Heart left ventricle (tissue), 16 donors: Measurements from ENCODE around the gene TDRD9. TPM values are rescaled to one million over a fixed set of nuclear protein-coding genes. Genes with fewer than 3 reads are reported as not detected.
A peak's percentile ranks its signal among the peaks of the same experiment; 100 is the strongest.

Source experiments
- ATAC-seq, 4 donors: fragments of 200-7000 bp; cut with Tn5 transposase; one replicate each; pipeline ENCODE4 v1.9.1; 2020 to 2022; ENCODE audit warnings: moderate library complexity in 4 of 4, mild to moderate bottlenecking in 3 of 4, moderate number of reproducible peaks in 1 of 4
- DNase-seq, 5 donors: peaks; one replicate each; pipeline ENCODE4 v3.0.0-alpha.2; 2020
- H3K27ac ChIP-seq, 12 donors: fragments of 200-600 bp; sonication (generic) in 4 of 12; one replicate each; pipeline versions ENCODE4 v1.5.0 to v1.8.0; 2016 to 2022; ENCODE audit warnings: mild to moderate bottlenecking in 2 of 12
- H3K27me3 ChIP-seq, 9 donors: fragments of 200-600 bp; sonication (generic) in 2 of 9; one replicate each; pipeline versions ENCODE4 v1.5.1 to v1.8.0; 2016 to 2022; ENCODE audit warnings: mild to moderate bottlenecking in 3 of 9
- H3K36me3 ChIP-seq, 9 donors: fragments of 200-600 bp; sonication (generic) in 2 of 9; one replicate each; pipeline versions ENCODE4 v1.5.0 to v1.8.0; 2018 to 2022; ENCODE audit warnings: mild to moderate bottlenecking in 2 of 9
- H3K4me1 ChIP-seq, 12 donors: fragments of 200-600 bp; sonication (generic) in 4 of 12; one replicate each; pipeline versions ENCODE4 v1.5.0 to v1.8.0; 2016 to 2022; ENCODE audit warnings: mild to moderate bottlenecking in 3 of 12
- H3K4me3 ChIP-seq, 12 donors: fragments of 200-600 bp; sonication (generic) in 4 of 12; one replicate each; pipeline versions ENCODE4 v1.5.0 to v1.8.0; 2017 to 2022; ENCODE audit warnings: mild to moderate bottlenecking in 9 of 12, moderate library complexity in 4 of 12
- H3K9me3 ChIP-seq, 12 donors: fragments of 200-600 bp; sonication (generic) in 4 of 12; one replicate each; pipeline versions ENCODE4 v1.5.0 to v1.8.0; 2016 to 2022; ENCODE audit warnings: mild to moderate bottlenecking in 1 of 12
- CTCF ChIP-seq, 12 donors: fragments of 200-600 bp; sonication (generic) in 4 of 12; IDR thresholded peaks; one replicate each; pipeline versions ENCODE4 v1.5.0 to v1.8.0; 2018 to 2022; ENCODE audit warnings: antibody characterized with exemption in 12 of 12, mild to moderate bottlenecking in 5 of 12
- POLR2A ChIP-seq, 2 donors: fragments of 450-650 bp; IDR thresholded peaks; one replicate each; pipeline ENCODE4 v1.6.1; 2017; ENCODE audit warnings: antibody characterized with exemption in 2 of 2, mild to moderate bottlenecking in 2 of 2, moderate library complexity in 2 of 2
- WGBS, 4 donors: extraction: QIAGEN DNeasy Blood & Tissue Kit in 2 of 4; methylation state at CpG; one replicate each; pipeline versions ENCODE4 v1.1.5 to v1.1.7; 2013 to 2018; 5-methylcytosine and 5-hydroxymethylcytosine counted together
- intact Hi-C, 10 donors: fragments of 100-400 bp; cut with DNase I; formaldehyde crosslinking; loops; one replicate each; pipeline versions ENCODE4 v1.11.1 to v1.14.2; 2022
- polyA plus RNA-seq, 2 donors: library from polyadenylated mRNA; stranded (reverse); fragments of 200-250 nt; gene quantifications; one replicate each; pipeline ENCODE4 v1.2.3, GENCODE V29; 2013
- total RNA-seq, 9 donors: library from RNA; depleted of rRNA in 2 of 9; stranded (reverse); fragments of >200 nt in 2 of 9; fragmentation: NEBNext Ultra II Directional in 3 of 9; extraction: Animal tissue kit (Norgen Biotek cat#: 25700) in 3 of 9; gene quantifications; one replicate each; pipeline versions ENCODE4 v1.1.0 to v1.2.4, GENCODE V29; 2016 to 2023
- donor health status: ischemic (EF 13 %, LVEDD 7.1; RV severe dilation, severe dysfunction).
- donor health status: healthy with polysubstance abuse.
- donor health status: DM: no; HTN: yes; CAD: no.
- donor health status: DM: no; HTN: no; CAD: no.
- donor health status: ischemic (EF 25% LVEDD 6.9; RV normal size, moderate dysfunction).
- donor health status: ischemic (EF 25% LVEDD 5.7; RV mildly dilated, moderate dysfunction).
- donor health status: healthy.
- donor health status: DM: yes; HTN: yes; CAD: no.
- donor health status: ischemic (EF 35%, LVEDD 5.7; RV mildly dilated, moderate dysfunction).
- donor health status: nonischemic (EF 11% LVEDD 7.7; RV severe dilation, severe dysfunction).
- donor health status: DM: yes; HTN: yes; CAD: no.
- donor health status: PGD.
- donor health status: ischemic (EF 29% LVEDD 5.4; RV normal size, mild dysfunction).
- donor health status: nonischemic (EF 23%, LVEDD 6.1; RV moderate dilation, normal function).

TDRD9 gene
- total and polyA plus RNA-seq, 11 donors = 1.1 to 9.6 (median 2.1) TPM

GRCh38 chr14:104030958-104031357 is 102.7 kb downstream of the TDRD9 start:
- peaks cover 0 to 3% (median 0%) of the 10 kb centered on the region in 12 donors for H3K4me1 ChIP-seq
- WGBS, 4 donors = 29 to 70% (median 42%) methylated on average over 3 of the region's 3 CpGs

GRCh38 chr14:104031384-104031783 is 103.1 kb downstream of the TDRD9 start:
- Histone ChIP-seq H3K36me3 (no peaks in the 10 kb centered on the region), H3K27me3 (peaks cover 0 to 2% (median 0%) of the 10 kb centered on the region in 9 donors), H3K4me1 (peaks cover 0 to 3% (median 0%) of the 10 kb centered on the region in 12 donors), H3K27ac (no peak overlapping the region), H3K9me3 (no peaks in the 10 kb centered on the region), H3K4me3 (no peak overlapping the region)
- no peak for TF ChIP-seq POLR2A (IDR thresholded peaks at IDR 0.05)
- no peak for TF ChIP-seq CTCF (IDR thresholded peaks at IDR 0.05)
- intact Hi-C loops = no loop called here
- ATAC-seq (peak; percentile 55 to 79 (median 66)), DNase-seq (no peak)
- 18 to 64% (median 40%) methylated on average over 5 of the region's 5 CpGs for WGBS, 4 donors

More at GRCh38 chr14:104030958-104031357, 102.7 kb downstream of the TDRD9 start:
- H3K36me3 ChIP-seq = no peaks in the 10 kb centered on the region
- no peak for ATAC-seq
- intact Hi-C loops = no loop called here
- no peak overlapping the region for H3K27ac ChIP-seq
- H3K27me3 ChIP-seq = no peaks in the 10 kb centered on the region
- H3K4me3 ChIP-seq = no peak overlapping the region
- no peaks in the 10 kb centered on the region for H3K9me3 ChIP-seq
- no peak for DNase-seq
- TF ChIP-seq POLR2A (IDR thresholded peaks at IDR 0.05) (no peak), CTCF (IDR thresholded peaks at IDR 0.05) (no peak)

GRCh38 chr14:104034976-104035699 is 106.9 kb downstream of the TDRD9 start:
- no peak overlapping the region for H3K4me3 ChIP-seq
- peaks cover 0 to 10% (median 0%) of the 10 kb centered on the region in 12 donors for H3K4me1 ChIP-seq
- TF ChIP-seq CTCF (IDR thresholded peaks at IDR 0.05) (no peak), POLR2A (IDR thresholded peaks at IDR 0.05) (no peak)
- H3K27ac ChIP-seq = no peak overlapping the region
- no peaks in the 10 kb centered on the region for H3K9me3 ChIP-seq
- ATAC-seq (no peak), DNase-seq (no peak)
- intact Hi-C loops = no loop called here
- H3K27me3 ChIP-seq = peaks cover 0 to 3% (median 0%) of the 10 kb centered on the region in 9 donors
- WGBS, 4 donors = 73 to 76% (median 75%) methylated on average over 12 of the region's 12 CpGs
- no peaks in the 10 kb centered on the region for H3K36me3 ChIP-seq

- TF ChIP-seq CTCF (IDR thresholded peaks at IDR 0.05) = no peak
- no peak for TF ChIP-seq POLR2A (IDR thresholded peaks at IDR 0.05)
- Histone ChIP-seq H3K9me3 (no peaks in the 10 kb centered on the region), H3K27ac (no peak overlapping the region), H3K27me3 (peaks cover 0 to 3% (median 0%) of the 10 kb centered on the region in 9 donors), H3K36me3 (no peaks in the 10 kb centered on the region), H3K4me1 (peaks cover 0 to 10% (median 0%) of the 10 kb centered on the region in 12 donors), H3K4me3 (no peak overlapping the region)
- DNase-seq = no peak
- intact Hi-C loops = no loop called here
- no peak for ATAC-seq
- WGBS, 4 donors = 74 to 81% (median 76%) methylated on average over 7 of the region's 7 CpGs
Observed at GRCh38 chr14:104036212-104036611, 108.0 kb downstream of the TDRD9 start.
